HepG2 (cell line): Measurements from ENCODE around the gene FIBP.

Experiments used
- BCL6 ChIP-seq: IDR thresholded peaks from 2 replicates; pipeline ENCODE4 v1.6.1; 2016; ENCODE audit warnings: missing genetic modification reagents, missing compliant biosample characterization
- FOSL1 ChIP-seq: sonication (generic); formaldehyde crosslinking; IDR thresholded peaks from 2 replicates; pipeline ENCODE4 v1.9.0; 2021; ENCODE audit warnings: missing genetic modification reagents, borderline replicate concordance
- GABPA ChIP-seq, 2 experiments: IDR thresholded peaks; 2 replicates each; pipeline ENCODE4 v1.6.1; 2011 to 2016; ENCODE audit warnings: low read depth in 2 of 2, low read length in 1 of 2, missing biosample characterization in 1 of 2, missing genetic modification characterization in 1 of 2
- NFIC ChIP-seq: IDR thresholded peaks from 2 replicates; pipeline ENCODE4 v1.6.1; 2012; ENCODE audit warnings: mild to moderate bottlenecking, low read length, inconsistent platforms
- RXRB ChIP-seq: IDR thresholded peaks from 2 replicates; pipeline ENCODE4 v1.6.1; 2016; ENCODE audit warnings: borderline replicate concordance, missing genetic modification reagents, missing compliant biosample characterization
- SIX4 ChIP-seq: sonication (generic); formaldehyde crosslinking; IDR thresholded peaks from 2 replicates; pipeline ENCODE4 v1.4.0; 2020; ENCODE audit warnings: missing genetic modification reagents
- SMC3 ChIP-seq: IDR thresholded peaks from 2 replicates; pipeline ENCODE4 v1.6.1; 2011; ENCODE audit warnings: low read length, improper control_type of control experiment
- ZBTB7A ChIP-seq: sonication (generic); formaldehyde crosslinking; IDR thresholded peaks from 2 replicates; pipeline ENCODE4 v1.8.0; 2022; ENCODE audit warnings: mild to moderate bottlenecking, missing genetic modification reagents
- TF ChIP-seq, protein P1 (sequence below): sonication (generic); formaldehyde crosslinking; IDR thresholded peaks from 2 replicates; pipeline ENCODE4 v1.5.0; 2020; ENCODE audit warnings: mild to moderate bottlenecking, missing genetic modification reagents, moderate library complexity
- TF ChIP-seq, protein P2 (sequence below): sonication (generic); formaldehyde crosslinking; IDR thresholded peaks from 2 replicates; pipeline ENCODE4 v1.5.0; 2020; ENCODE audit warnings: mild to moderate bottlenecking, missing genetic modification reagents

DNA sequence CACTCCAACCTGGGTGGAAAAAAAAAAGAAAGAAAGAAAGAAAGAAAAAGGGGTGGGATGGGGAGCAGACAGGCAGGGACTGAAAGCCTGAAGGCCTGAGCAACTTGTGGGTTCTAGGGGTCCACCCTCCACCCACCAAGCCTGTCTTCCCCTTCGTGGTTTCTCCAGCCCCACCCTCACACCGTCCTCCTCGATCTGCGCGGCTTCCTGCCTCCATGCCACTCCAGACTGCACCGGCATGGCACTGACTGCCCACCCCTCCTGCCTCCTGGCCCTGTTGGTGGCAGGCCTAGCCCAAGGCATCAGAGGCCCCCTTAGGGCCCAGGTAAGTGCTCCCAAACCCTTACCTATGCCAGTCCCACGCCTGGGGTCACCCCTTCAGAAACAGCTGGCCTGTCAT lies 8.7 kb downstream of the FIBP start, which contains the start of gene CTSW:
- no peak for TF ChIP-seq SIX4
- TF ChIP-seq NFIC = no peak
- no peak for TF ChIP-seq RXRB (CRISPR knock-in tag)
- TF ChIP-seq FOSL1 (CRISPR knock-in tag) = no peak
- no peak for TF ChIP-seq SMC3
- TF ChIP-seq GABPA (IDR thresholded peaks at IDR 0.05; ENCODE audit: low read depth, low read length) = no peak
- TF ChIP-seq GABPA (CRISPR knock-in tag; IDR thresholded peaks at IDR 0.05; ENCODE audit: low read depth) = no peak
- TF ChIP-seq, protein P1, sequence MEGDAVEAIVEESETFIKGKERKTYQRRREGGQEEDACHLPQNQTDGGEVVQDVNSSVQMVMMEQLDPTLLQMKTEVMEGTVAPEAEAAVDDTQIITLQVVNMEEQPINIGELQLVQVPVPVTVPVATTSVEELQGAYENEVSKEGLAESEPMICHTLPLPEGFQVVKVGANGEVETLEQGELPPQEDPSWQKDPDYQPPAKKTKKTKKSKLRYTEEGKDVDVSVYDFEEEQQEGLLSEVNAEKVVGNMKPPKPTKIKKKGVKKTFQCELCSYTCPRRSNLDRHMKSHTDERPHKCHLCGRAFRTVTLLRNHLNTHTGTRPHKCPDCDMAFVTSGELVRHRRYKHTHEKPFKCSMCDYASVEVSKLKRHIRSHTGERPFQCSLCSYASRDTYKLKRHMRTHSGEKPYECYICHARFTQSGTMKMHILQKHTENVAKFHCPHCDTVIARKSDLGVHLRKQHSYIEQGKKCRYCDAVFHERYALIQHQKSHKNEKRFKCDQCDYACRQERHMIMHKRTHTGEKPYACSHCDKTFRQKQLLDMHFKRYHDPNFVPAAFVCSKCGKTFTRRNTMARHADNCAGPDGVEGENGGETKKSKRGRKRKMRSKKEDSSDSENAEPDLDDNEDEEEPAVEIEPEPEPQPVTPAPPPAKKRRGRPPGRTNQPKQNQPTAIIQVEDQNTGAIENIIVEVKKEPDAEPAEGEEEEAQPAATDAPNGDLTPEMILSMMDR (CRISPR knock-in tag) = no peak
- no peak for TF ChIP-seq BCL6 (CRISPR knock-in tag)
- TF ChIP-seq, protein P2, sequence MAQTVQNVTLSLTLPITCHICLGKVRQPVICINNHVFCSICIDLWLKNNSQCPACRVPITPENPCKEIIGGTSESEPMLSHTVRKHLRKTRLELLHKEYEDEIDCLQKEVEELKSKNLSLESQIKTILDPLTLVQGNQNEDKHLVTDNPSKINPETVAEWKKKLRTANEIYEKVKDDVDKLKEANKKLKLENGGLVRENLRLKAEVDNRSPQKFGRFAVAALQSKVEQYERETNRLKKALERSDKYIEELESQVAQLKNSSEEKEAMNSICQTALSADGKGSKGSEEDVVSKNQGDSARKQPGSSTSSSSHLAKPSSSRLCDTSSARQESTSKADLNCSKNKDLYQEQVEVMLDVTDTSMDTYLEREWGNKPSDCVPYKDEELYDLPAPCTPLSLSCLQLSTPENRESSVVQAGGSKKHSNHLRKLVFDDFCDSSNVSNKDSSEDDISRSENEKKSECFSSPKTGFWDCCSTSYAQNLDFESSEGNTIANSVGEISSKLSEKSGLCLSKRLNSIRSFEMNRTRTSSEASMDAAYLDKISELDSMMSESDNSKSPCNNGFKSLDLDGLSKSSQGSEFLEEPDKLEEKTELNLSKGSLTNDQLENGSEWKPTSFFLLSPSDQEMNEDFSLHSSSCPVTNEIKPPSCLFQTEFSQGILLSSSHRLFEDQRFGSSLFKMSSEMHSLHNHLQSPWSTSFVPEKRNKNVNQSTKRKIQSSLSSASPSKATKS (CRISPR knock-in tag) = no peak
- no peak for TF ChIP-seq ZBTB7A (CRISPR knock-in tag)
